H1 (cell line): ENCODE results near the gene PAXX. TPM values are rescaled to one million over a fixed set of nuclear protein-coding genes. Genes with fewer than 3 reads are reported as not detected.

ENCODE experiments used
- CBX8 ChIP-seq: fragments of 300-800, 300-1000 bp; sonication (generic); IDR thresholded peaks from 2 replicates; pipeline ENCODE4 v1.7.1; 2016; ENCODE audit warnings: low read depth, low read length, borderline replicate concordance
- CTCF ChIP-seq, 3 experiments: IDR thresholded peaks; 1 replicate in 2 of 3; 2 replicates in 1 of 3; pipeline versions ENCODE4 v1.5.1 to v1.6.1; 2011; ENCODE audit warnings: low read length in 3 of 3, mild to moderate bottlenecking in 3 of 3, inconsistent platforms in 2 of 3, low read depth in 1 of 3, moderate library complexity in 1 of 3; ENCODE audit not compliant: insufficient read depth in 1 of 3; ENCODE audit errors: control extremely low read depth in 1 of 3
- GABPA ChIP-seq: IDR thresholded peaks from 2 replicates; pipeline ENCODE4 v1.6.1; 2011; ENCODE audit warnings: mild to moderate bottlenecking, low read length, moderate library complexity, borderline replicate concordance; ENCODE audit not compliant: insufficient read depth
- KDM5A ChIP-seq: fragments of 200-600 bp; IDR thresholded peaks from 2 replicates; pipeline ENCODE4 v1.7.1; 2012; ENCODE audit warnings: mild to moderate bottlenecking, low read length, inconsistent platforms, mixed read lengths
- NRF1 ChIP-seq: IDR thresholded peaks from 2 replicates; pipeline ENCODE4 v1.6.1; 2011; ENCODE audit warnings: mild to moderate bottlenecking, low read depth, low read length, improper control_type of control experiment
- POLR2AphosphoS5 ChIP-seq: IDR thresholded peaks from 2 replicates; pipeline ENCODE4 v1.6.1; 2011; ENCODE audit warnings: low read depth, low read length
- RAD21 ChIP-seq, 2 experiments: IDR thresholded peaks in 1 of 2; conservative IDR thresholded peaks in 1 of 2; 2 replicates each; pipeline ENCODE4 v1.6.1; 2011; ENCODE audit warnings: low read depth in 2 of 2, low read length in 2 of 2, improper control_type of control experiment in 1 of 2, inconsistent platforms in 1 of 2, mild to moderate bottlenecking in 1 of 2, moderate library complexity in 1 of 2
- TEAD4 ChIP-seq: IDR thresholded peaks from 2 replicates; pipeline ENCODE4 v1.6.1; 2012; ENCODE audit warnings: low read depth, low read length, inconsistent platforms, mixed read lengths
- polyA plus RNA-seq, 7 experiments: library from polyadenylated mRNA; depleted of rRNA in 3 of 7; stranded (reverse) in 5 of 7; unstranded in 2 of 7; fragments of >200 nt in 5 of 7; fragments of 200-250 nt in 2 of 7; gene quantifications; 1 replicate in 5 of 7; 2 replicates in 1 of 7; 4 replicates in 1 of 7; pipeline versions ENCODE4 v1.2.1 to v1.2.3, GENCODE V29; 2011 to 2013; ENCODE audit warnings: missing spikeins in 2 of 7, mixed read lengths in 2 of 7
- total RNA-seq: library from RNA; stranded (reverse); fragmentation: NEBNext Ultra II Directional; extraction: Animal tissue kit (Norgen Biotek cat#: 25700); gene quantifications from 2 replicates; pipeline ENCODE4 v1.2.1, GENCODE V29; 2021

The PAXX gene
- total and polyA plus RNA-seq, 2 of the 8 experiments (the other 6 are each of a cell fraction or from before 2014, with no cell fraction given), result 43.4 to 45.9 TPM

GRCh38 chr9:137029058-137029936 lies 37.1 kb downstream of the PAXX start (continued):
- TF ChIP-seq NRF1 (no peak), TEAD4 (no peak), KDM5A (no peak), POLR2AphosphoS5 (no peak), CBX8 (no peak), GABPA (peak; percentile 63; the same call in 1 of the 2 replicates), RAD21 (IDR thresholded peaks at IDR 0.05 in 1 of 2, conservative IDR thresholded peaks at IDR 0.05 in 1 of 2; ENCODE audit: low read depth in 2 of 2, low read length in 2 of 2) (peak; percentile 42 to 64), CTCF (IDR thresholded peaks at IDR 0.05; ENCODE audit: control extremely low read depth in 1 of 3, insufficient read depth in 1 of 3, low read depth in 1 of 3, low read length in 3 of 3) (peak in 2 of 3 experiments; percentile 94 to 98; a peak in 3 of 4 replicates)
- TF ChIP-seq, all 59 proteins: peak for 8
